ENCODE data around the gene USP48.

USP48 gene

DNA sequence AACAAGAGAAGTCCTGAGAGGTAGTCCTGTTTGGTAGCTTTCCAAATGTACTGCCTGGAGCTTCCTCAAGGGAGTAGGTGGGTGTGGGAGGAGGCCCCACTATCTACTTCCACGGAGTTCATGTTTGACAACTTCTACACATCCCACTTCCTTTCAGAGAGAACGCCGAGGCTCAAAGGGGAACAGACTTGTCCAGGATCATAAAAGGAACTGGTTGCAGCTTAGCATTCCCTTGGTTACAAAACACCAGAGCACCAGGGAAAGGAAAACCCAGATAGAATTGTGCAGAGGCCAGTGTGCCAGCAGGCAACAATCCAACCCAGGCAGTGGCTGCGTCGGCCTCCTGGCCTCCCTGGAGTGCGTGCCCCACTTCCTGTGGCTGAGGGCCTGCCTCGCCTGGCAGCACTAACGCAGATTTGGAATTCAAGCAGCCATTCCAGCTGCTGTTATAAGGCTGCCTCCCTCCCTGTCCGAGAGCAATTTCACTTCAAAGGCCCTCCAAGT lies 109.6 kb downstream of the USP48 start:
- Histone ChIP-seq H3K27ac (peak overlapping the region; percentile 3 to 28), H3K4me3 (peak overlapping the region; percentile 14)
- DNase-seq (ENCODE audit: low spot score), result peak; percentile 87
- TF ChIP-seq, protein P1, sequence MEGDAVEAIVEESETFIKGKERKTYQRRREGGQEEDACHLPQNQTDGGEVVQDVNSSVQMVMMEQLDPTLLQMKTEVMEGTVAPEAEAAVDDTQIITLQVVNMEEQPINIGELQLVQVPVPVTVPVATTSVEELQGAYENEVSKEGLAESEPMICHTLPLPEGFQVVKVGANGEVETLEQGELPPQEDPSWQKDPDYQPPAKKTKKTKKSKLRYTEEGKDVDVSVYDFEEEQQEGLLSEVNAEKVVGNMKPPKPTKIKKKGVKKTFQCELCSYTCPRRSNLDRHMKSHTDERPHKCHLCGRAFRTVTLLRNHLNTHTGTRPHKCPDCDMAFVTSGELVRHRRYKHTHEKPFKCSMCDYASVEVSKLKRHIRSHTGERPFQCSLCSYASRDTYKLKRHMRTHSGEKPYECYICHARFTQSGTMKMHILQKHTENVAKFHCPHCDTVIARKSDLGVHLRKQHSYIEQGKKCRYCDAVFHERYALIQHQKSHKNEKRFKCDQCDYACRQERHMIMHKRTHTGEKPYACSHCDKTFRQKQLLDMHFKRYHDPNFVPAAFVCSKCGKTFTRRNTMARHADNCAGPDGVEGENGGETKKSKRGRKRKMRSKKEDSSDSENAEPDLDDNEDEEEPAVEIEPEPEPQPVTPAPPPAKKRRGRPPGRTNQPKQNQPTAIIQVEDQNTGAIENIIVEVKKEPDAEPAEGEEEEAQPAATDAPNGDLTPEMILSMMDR (IDR thresholded peaks at IDR 0.05), result no peak

DNA sequence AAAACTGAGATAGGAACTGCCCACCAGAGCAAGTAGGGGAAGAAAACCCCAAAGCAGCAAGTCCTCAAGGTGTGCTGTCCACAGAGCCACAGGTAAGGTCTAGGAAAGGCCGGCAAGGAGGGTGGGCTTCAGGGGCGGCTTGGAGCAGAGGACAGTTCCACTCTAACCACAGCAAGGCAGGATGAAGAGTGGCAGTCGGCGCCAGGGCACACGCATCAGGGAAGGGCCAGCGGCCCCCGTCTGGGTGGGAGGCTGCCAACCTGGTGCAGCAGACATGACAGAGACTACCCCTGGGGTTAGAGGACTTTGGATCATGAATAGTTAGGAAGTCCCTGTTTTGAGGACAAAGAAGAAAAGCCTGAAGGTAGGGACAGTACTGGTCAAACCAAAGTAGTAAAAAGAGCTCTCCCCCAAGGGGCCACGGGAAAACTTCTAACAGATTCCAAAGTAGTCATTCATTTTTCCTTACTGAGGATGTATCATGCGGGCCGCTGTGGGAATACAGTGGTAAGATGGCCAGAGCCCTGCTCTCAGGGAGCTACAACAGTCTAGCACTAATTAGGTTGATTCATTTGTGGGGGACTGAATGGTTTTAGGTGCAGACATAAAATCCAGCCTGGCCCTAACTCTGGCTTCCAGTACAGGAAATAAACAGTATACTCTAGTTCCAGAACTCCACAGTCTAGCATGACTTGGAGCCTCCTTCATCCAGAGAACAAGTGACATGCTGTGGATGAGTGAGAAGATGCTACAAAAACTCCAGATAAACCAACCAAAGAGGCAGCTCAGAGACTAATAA lies 110.3 kb downstream of the USP48 start:
- Histone ChIP-seq H3K27ac (peak overlapping the region; percentile 3 to 19), H3K4me3 (no peak overlapping the region)
- TF ChIP-seq, protein P1 (IDR thresholded peaks at IDR 0.05), result no peak
- DNase-seq (ENCODE audit: low spot score), result no peak

DNA sequence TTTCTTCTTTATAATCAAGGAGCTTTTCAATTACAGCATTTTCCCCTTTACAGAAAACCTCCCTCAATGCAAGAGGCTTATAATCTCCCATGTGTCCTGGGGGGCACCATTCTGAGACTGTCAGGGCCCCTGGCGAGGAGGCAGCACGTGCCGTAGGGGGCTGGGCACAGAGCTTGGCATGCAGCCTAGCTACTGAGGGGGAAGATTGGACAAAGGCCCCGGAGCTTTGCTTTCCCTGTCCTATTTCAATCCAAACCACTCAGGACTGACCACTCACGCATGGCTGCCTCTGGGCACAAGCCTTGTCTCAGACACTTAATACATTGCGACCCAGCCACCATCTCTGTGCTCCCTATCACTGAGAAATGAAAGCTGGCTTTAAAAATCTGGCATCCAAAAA lies 111.0 kb downstream of the USP48 start:
- TF ChIP-seq, protein P1 (IDR thresholded peaks at IDR 0.05), result no peak
- no peak for DNase-seq (ENCODE audit: low spot score)

DNA sequence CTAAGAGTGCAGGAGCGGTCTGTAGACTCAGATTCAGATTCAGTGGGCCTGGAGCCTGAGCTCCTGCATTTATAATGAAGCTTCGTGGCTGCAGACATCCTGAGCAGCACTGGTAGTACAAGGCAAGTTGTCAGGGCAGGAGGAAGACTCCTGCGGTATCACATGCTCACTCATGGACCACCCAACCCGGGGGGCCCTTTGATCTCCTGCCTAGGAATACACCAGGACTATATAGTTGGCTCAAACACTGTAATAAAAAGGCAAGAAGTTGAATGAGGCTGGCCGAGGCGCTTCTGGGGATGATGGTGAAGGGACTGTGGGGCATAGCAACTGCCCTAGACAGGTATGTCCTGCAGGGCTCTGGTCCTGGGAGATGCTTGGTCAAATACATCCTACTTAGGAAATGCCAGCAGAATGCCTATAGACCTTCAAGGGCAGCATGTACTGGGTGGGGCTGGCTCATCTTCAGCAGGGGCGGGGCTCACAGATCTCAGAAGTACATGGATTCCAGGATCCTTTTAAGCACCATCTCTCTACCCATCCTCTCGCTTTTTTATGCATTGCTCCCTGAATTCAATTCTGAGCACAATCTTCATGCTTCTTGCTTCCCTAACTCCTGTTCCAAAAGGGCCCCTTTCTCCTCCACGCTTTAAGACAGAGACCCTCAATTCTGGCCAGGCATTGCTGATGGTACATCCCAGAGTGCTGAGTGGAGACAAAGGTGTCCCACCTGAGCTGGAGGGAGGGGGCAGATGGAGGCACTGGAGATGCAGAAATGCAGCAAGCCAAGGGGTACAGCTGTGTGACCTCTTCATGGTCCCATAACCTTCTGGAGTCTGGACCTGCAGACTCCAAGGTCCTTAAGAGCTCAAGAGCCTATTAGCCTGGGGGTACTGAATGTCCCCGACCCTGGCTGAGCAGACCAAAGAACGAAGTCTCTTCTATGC lies 111.7 kb downstream of the USP48 start:
- TF ChIP-seq, protein P1 (IDR thresholded peaks at IDR 0.05), result no peak
- DNase-seq (ENCODE audit: low spot score), result no peak
- H3K27ac ChIP-seq, result no peak overlapping the region
- H3K4me3 ChIP-seq, result no peak overlapping the region

More for the DNA sequence above, 111.0 kb downstream of the USP48 start:
- no peak overlapping the region for H3K4me3 ChIP-seq
- H3K27ac ChIP-seq, result no peak overlapping the region

DNA sequence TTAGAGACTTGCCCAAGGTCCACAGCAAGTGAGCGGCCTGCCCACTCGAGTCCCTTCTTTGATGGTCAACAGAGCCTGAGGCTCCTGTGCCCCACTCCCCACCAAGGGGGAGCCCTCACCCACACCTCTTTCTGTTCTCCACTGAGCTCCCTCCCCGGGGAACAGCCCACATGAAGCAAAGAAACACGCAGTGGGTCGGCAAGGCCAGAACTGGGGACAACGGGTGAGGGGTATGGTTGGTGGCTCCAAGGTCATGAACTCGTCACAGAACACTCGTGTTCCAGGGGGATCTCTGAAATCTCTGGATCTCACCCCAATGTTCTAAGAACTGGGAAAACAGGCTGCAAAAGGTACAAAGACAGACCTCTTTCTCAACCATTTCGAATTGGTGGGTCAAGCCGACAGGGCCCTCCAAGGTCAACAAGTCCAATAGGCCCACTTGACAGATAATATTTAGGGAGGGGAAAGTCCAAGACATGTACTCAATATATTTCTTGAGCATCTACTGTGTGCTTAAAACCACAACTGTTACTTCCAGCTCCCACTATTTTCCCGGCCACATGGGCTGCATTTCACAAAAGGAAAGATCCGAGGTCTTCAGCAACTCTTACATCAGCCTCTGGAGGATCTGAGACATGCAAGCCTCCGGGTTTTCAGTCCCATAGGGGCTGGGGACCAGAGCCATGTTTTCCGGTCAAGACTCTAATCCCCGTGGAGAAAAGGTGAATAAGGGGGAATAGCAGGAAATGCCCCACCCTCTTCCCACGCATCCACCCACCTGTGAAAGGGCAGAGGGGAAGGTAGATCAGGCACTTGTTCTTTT lies 112.7 kb downstream of the USP48 start:
- no peak for DNase-seq (ENCODE audit: low spot score)
- H3K4me3 ChIP-seq, result peak overlapping the region; percentile 64
- no peak overlapping the region for H3K27ac ChIP-seq
- TF ChIP-seq, protein P1 (IDR thresholded peaks at IDR 0.05), result no peak

DNA sequence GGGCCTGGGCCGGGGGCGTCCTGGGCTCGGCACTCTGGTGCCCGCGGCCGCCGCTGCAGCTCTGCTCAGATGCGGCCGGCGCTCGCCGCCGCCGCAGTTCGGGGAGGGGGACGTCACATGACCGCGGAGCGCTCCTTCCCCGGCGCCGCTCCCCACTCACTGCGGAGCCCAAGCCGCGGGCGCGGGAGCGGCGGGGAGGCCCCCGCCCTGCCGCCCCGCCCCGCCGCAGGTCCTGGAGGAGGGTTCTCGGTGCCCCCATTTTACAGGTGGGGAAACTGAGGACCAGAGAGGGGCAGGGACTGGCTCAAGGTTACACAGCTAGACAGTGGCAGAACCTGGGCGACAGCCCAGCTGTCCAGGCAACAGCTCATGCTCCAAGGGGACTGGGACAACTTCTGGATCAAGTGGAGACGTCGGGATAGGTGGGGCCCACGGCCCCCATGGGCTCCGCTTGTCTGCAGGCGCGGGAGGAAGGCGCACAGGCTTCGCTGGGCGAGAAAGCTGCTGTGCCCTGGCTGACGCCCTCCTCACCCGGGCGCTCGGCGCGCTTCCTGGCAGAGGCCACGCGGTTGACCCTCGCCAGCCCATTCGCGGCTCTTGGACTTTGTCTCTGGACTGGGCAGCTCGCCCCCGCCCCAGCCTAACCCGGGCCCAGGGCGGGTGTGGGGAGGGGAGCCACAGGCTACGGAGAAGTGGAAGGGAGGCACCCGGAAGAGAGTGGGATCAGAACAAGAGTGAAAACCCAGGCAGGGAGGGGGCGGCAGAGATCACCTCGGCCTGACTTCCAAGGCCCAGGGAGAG lies 113.5 kb downstream of the USP48 start, which contains the start of gene RAP1GAP:
RAP1GAP (minus strand) TSS at position 100 of the 801 bp plus-strand sequence. CDS start 49,325 bp downstream, outside the sequence.
- H3K4me3 ChIP-seq, result peak within 1 kb of the TSS; percentile 64
- no peak for DNase-seq (ENCODE audit: low spot score)
- H3K27ac ChIP-seq, result no peak within 1 kb of the TSS
- TF ChIP-seq, protein P1 (IDR thresholded peaks at IDR 0.05), result no peak
